Liver (tissue), 9 donors: ENCODE measurements around the gene PCDHB6. TPM values are rescaled to one million over a fixed set of nuclear protein-coding genes. Genes with fewer than 3 reads are reported as not detected.
A peak's percentile ranks its signal among the peaks of the same experiment; 100 is the strongest.
"Not testable (repeated sequence)": the region's sequence is repeated elsewhere in the genome, so short reads cannot be mapped to it uniquely, and the experiment has no call there.

Source experiments
- DNase-seq: peaks from one replicate; pipeline ENCODE4 v3.0.0-alpha.2; 2017; ENCODE audit warnings: low spot score
- H3K27ac ChIP-seq, 2 donors: one replicate each; pipeline ENCODE4 v1.7.0; 2013; ENCODE audit warnings: inconsistent platforms in 2 of 2, low read length in 2 of 2, control low read depth in 1 of 2, low read depth in 1 of 2, mild to moderate bottlenecking in 1 of 2
- H3K27me3 ChIP-seq, 4 donors: one replicate each; pipeline versions ENCODE4 v1.6.1 to v1.7.0; 2013; ENCODE audit warnings: low read length in 3 of 4, inconsistent platforms in 1 of 4, mild to moderate bottlenecking in 1 of 4, moderate library complexity in 1 of 4; ENCODE audit not compliant: control insufficient read depth in 4 of 4, insufficient read depth in 4 of 4
- H3K36me3 ChIP-seq, 4 donors: one replicate each; pipeline versions ENCODE4 v1.6.1 to v1.7.0; 2013; ENCODE audit warnings: low read length in 3 of 4, mild to moderate bottlenecking in 3 of 4, low read depth in 1 of 4, moderate library complexity in 1 of 4; ENCODE audit not compliant: control insufficient read depth in 4 of 4, insufficient read depth in 3 of 4
- H3K4me1 ChIP-seq, 4 donors: one replicate each; pipeline versions ENCODE4 v1.6.1 to v1.7.0; 2013; ENCODE audit warnings: low read length in 3 of 4, mild to moderate bottlenecking in 3 of 4, moderate library complexity in 1 of 4; ENCODE audit not compliant: control insufficient read depth in 4 of 4, insufficient read depth in 4 of 4
- H3K4me3 ChIP-seq, 3 donors: one replicate each; pipeline versions ENCODE4 v1.6.1 to v1.7.0; 2013; ENCODE audit warnings: low read length in 3 of 3, control low read depth in 1 of 3, low read depth in 1 of 3, mild to moderate bottlenecking in 1 of 3
- H3K9ac ChIP-seq, 2 donors: one replicate each; pipeline ENCODE4 v1.7.0; 2013; ENCODE audit warnings: low read length in 2 of 2, mild to moderate bottlenecking in 2 of 2, moderate library complexity in 2 of 2, control low read depth in 1 of 2, low read depth in 1 of 2
- H3K9me3 ChIP-seq, 4 donors: one replicate each; pipeline versions ENCODE4 v1.6.1 to v1.7.0; 2013; ENCODE audit warnings: low read length in 3 of 4; ENCODE audit not compliant: control insufficient read depth in 4 of 4
- CTCF ChIP-seq: fragments of 150-350 bp; IDR thresholded peaks from 2 replicates; pipeline ENCODE4 v1.5.1; 2017; ENCODE audit warnings: improper control_type of control experiment, low read depth, low read length; ENCODE audit not compliant: missing input control
- HNF4A ChIP-seq, 2 donors: conservative IDR thresholded peaks; 2 replicates each; pipeline ENCODE4 v1.6.1; 2016; ENCODE audit warnings: antibody characterized with exemption in 2 of 2, mild to moderate bottlenecking in 2 of 2
- RAD21 ChIP-seq, 2 donors: IDR thresholded peaks; 2 replicates each; pipeline ENCODE4 v1.6.1; 2016; ENCODE audit warnings: antibody characterized with exemption in 2 of 2, mild to moderate bottlenecking in 2 of 2
- SP1 ChIP-seq: IDR thresholded peaks from 2 replicates; pipeline ENCODE4 v1.6.1; 2018; ENCODE audit warnings: antibody characterized with exemption, mild to moderate bottlenecking
- WGBS: extraction: QIAGEN DNeasy Blood & Tissue Kit; methylation state at CpG from one replicate; pipeline ENCODE4 v1.1.7; 2013; 5-methylcytosine and 5-hydroxymethylcytosine counted together
- polyA plus RNA-seq, 2 donors: library from polyadenylated mRNA; stranded (reverse) in 1 of 2; unstranded in 1 of 2; fragments of 200-250 nt in 1 of 2; fragments of >200 nt in 1 of 2; fragmentation: Nextera tagmentation in 1 of 2; extraction: Ambion mirVana in 1 of 2; gene quantifications; one replicate each; pipeline versions ENCODE4 v1.2.1 to v1.2.3, GENCODE V29; 2013 to 2015
- total RNA-seq, 2 donors: library from RNA; depleted of rRNA; stranded (reverse); fragments of >200 nt; gene quantifications; one replicate each; pipeline ENCODE4 v1.2.3, GENCODE V29; 2014
- TF ChIP-seq, protein P1 (sequence below): IDR thresholded peaks from 2 replicates; pipeline ENCODE4 v1.6.1; 2016; ENCODE audit warnings: antibody characterized with exemption, mild to moderate bottlenecking
- donor health status: healthy.
- donor health status: healthy.
- donor health status: healthy.
- donor health status: healthy.
- donor health status: healthy.

Gene PCDHB6
- total and polyA plus RNA-seq, 4 donors = 0.04 to 0.06 (median 0.05) TPM; not detected in 1

GRCh38 chr5:141152096-141152495 is 2.2 kb downstream of the PCDHB6 start:
- H3K27me3 ChIP-seq, H3K36me3 ChIP-seq, H3K27ac ChIP-seq, DNase-seq, H3K4me3 ChIP-seq, H3K4me1 ChIP-seq, H3K9ac ChIP-seq: not testable (repeated sequence)
- WGBS = 27% methylated on average over 36 of the region's 36 CpGs
- peaks cover 16 to 48% (median 28%) of the 10 kb centered on the region in 4 donors for H3K9me3 ChIP-seq

GRCh38 chr5:141155540-141156374 is 5.9 kb downstream of the PCDHB6 start:
- Histone ChIP-seq H3K4me3 (no peak overlapping the region), H3K9me3 (peaks cover 8 to 47% (median 26%) of the 10 kb centered on the region in 4 donors), H3K27ac (no peak overlapping the region), H3K36me3 (no peaks in the 10 kb centered on the region), H3K4me1 (no peaks in the 10 kb centered on the region), H3K9ac (no peak overlapping the region), H3K27me3 (peaks cover 0 to 6% (median 3%) of the 10 kb centered on the region in 4 donors)
- DNase-seq = no peak
- TF ChIP-seq RAD21 (IDR thresholded peaks at IDR 0.05) = no peak
- TF ChIP-seq SP1 = no peak
- TF ChIP-seq HNF4A (conservative IDR thresholded peaks at IDR 0.05) = no peak
- 25% methylated on average over 21 of the region's 21 CpGs for WGBS

DNA sequence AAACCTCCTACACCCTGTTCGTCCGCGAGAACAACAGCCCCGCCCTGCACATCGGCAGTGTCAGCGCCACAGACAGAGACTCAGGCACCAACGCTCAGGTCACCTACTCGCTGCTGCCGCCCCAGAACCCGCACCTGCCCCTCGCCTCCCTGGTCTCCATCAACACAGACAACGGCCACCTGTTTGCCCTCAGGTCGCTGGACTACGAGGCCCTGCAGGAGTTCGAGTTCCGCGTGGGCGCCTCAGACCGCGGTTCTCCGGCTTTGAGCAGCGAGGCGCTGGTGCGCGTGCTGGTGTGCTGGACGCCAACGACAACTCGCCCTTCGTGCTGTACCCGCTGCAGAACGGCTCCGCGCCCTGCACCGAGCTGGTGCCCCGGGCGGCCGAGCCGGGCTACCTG is 7.5 kb downstream of the PCDHB6 start:
- H3K4me1 ChIP-seq, H3K27me3 ChIP-seq, H3K4me3 ChIP-seq, H3K27ac ChIP-seq, H3K36me3 ChIP-seq, DNase-seq, H3K9ac ChIP-seq: not testable (repeated sequence)
- 35% methylated on average over 38 of the region's 38 CpGs for WGBS
- H3K9me3 ChIP-seq = peaks cover 3 to 42% (median 19%) of the 10 kb centered on the region in 4 donors

- not testable (repeated sequence) for H3K27ac ChIP-seq, H3K27me3 ChIP-seq, H3K36me3 ChIP-seq, DNase-seq, H3K4me3 ChIP-seq, H3K4me1 ChIP-seq, H3K9ac ChIP-seq
- H3K9me3 ChIP-seq = peaks cover 3 to 42% (median 19%) of the 10 kb centered on the region in 4 donors
- WGBS = 36% methylated on average over 20 of the region's 28 CpGs
Measured at GRCh38 chr5:141157901-141158300, 8.0 kb downstream of the PCDHB6 start.

DNA sequence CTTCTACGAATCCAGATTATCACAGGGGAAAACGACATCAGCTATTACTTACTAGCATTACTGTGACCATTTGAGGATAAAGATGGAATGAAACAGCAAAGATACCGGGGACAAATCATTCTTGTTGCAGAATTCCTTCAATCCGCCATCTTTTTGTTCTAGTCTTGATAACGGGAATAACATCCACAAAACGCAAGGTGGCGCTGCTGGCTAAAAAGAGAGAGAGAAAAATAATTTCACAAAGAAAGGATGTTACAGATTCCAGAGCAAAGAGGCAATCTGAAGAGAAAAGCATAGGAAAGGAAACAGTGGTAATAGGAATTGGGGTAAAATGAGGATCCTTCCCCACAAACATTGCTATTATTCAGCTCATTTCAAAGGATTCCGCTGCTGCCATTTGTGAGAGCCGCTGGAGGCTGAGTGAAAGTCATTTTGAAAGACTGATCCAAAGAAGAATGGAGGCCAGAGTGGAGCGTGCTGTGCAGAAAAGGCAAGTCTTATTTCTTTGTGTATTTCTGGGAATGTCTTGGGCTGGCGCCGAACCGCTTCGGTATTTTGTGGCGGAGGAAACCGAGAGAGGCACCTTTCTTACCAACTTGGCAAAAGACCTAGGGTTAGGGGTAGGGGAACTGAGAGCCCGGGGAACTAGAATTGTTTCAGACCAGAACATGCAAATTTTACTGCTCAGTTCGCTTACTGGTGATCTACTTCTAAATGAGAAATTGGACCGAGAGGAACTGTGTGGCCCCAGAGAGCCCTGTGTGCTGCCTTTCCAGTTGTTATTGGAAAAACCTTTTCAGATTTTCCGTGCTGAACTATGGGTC is 22.7 kb downstream of the PCDHB6 start, which contains the start of gene PCDHB7:
TSS of gene PCDHB7 (plus strand) at position 264 of the 824 bp plus-strand sequence. CDS start at position 456, 192 bp downstream.
- no peak within 1 kb of the TSS for H3K27ac ChIP-seq
- H3K9me3 ChIP-seq = peaks cover 11 to 52% (median 22%) of the 10 kb centered on the region in 4 donors
- peaks cover 0 to 2% (median 0%) of the 10 kb centered on the region in 4 donors for H3K36me3 ChIP-seq
- H3K4me3 ChIP-seq = peak within 1 kb of the TSS in 2 of 3 donors; percentile 28 to 39
- H3K9ac ChIP-seq = no peak within 1 kb of the TSS
- no peak for DNase-seq
- WGBS = 22% methylated on average over 20 of the region's 20 CpGs
- no peaks in the 10 kb centered on the region for H3K4me1 ChIP-seq
- peak in 1 of 2 donors; percentile 23 for TF ChIP-seq RAD21 (IDR thresholded peaks at IDR 0.05)
- TF ChIP-seq, protein P1, sequence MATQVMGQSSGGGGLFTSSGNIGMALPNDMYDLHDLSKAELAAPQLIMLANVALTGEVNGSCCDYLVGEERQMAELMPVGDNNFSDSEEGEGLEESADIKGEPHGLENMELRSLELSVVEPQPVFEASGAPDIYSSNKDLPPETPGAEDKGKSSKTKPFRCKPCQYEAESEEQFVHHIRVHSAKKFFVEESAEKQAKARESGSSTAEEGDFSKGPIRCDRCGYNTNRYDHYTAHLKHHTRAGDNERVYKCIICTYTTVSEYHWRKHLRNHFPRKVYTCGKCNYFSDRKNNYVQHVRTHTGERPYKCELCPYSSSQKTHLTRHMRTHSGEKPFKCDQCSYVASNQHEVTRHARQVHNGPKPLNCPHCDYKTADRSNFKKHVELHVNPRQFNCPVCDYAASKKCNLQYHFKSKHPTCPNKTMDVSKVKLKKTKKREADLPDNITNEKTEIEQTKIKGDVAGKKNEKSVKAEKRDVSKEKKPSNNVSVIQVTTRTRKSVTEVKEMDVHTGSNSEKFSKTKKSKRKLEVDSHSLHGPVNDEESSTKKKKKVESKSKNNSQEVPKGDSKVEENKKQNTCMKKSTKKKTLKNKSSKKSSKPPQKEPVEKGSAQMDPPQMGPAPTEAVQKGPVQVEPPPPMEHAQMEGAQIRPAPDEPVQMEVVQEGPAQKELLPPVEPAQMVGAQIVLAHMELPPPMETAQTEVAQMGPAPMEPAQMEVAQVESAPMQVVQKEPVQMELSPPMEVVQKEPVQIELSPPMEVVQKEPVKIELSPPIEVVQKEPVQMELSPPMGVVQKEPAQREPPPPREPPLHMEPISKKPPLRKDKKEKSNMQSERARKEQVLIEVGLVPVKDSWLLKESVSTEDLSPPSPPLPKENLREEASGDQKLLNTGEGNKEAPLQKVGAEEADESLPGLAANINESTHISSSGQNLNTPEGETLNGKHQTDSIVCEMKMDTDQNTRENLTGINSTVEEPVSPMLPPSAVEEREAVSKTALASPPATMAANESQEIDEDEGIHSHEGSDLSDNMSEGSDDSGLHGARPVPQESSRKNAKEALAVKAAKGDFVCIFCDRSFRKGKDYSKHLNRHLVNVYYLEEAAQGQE = no peak
- peak; percentile 24 for TF ChIP-seq CTCF
- H3K27me3 ChIP-seq = peaks cover 0 to 12% (median 4%) of the 10 kb centered on the region in 4 donors
